Activated T-cell treated with anti-CD3 and anti-CD28 coated beads, Interleukin-2, amount 50 U/mL, for 48 hours (primary cell): ENCODE results near the gene NAA20.

Experiments used
- DNase-seq, 2 experiments: peaks; one replicate each; pipeline ENCODE4 v3.0.0-alpha.2; 2020

The NAA20 gene

DNA sequence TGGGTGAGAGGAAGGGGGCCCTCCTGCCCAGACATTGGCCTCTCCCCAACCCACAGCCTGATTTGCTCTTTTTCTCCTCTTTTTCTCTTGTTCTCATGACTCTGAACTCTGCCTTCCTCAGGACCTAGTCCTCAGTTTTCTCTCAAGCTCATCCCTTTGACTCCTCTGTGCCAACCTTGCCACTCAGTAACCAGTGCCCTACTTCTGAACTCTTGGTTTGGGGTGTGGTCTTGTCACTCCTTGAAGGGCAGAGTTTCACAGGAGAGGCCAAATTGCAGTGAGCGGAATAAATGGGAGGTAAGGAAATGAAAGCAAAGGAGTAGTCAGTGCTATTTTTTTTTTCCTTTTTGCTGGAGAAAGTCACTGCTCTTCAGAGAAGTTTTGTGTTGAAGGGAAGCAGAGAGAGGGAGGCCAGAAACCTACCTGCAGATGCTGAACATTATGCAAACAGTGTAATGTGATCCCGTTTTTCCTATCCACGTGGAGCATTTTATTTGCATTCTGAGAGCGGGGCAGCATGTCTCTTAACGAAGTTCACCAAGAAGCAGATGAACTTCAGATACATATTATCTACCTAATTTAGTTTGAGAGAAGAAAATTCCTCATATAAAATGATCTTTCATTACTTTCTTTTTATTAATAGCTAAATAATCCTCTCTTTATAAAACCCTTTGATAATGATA, 62.1 kb downstream of the NAA20 start:
- DNase-seq, result no peak
